Stimulated activated CD8-positive, alpha-beta memory T cell treated with anti-CD3 and anti-CD28 coated beads, Interleukin-15, amount 100 ng/mL, for 1 hour (primary cell): ENCODE measurements around the gene MLPH.

Experiments
- DNase-seq: peaks from one replicate; pipeline ENCODE4 v3.0.0-alpha.2; 2020; ENCODE audit warnings: low read depth

The MLPH gene

GRCh38 chr2:237542001-237542704 is 55.1 kb downstream of the MLPH start:
- DNase-seq = no peak

DNA sequence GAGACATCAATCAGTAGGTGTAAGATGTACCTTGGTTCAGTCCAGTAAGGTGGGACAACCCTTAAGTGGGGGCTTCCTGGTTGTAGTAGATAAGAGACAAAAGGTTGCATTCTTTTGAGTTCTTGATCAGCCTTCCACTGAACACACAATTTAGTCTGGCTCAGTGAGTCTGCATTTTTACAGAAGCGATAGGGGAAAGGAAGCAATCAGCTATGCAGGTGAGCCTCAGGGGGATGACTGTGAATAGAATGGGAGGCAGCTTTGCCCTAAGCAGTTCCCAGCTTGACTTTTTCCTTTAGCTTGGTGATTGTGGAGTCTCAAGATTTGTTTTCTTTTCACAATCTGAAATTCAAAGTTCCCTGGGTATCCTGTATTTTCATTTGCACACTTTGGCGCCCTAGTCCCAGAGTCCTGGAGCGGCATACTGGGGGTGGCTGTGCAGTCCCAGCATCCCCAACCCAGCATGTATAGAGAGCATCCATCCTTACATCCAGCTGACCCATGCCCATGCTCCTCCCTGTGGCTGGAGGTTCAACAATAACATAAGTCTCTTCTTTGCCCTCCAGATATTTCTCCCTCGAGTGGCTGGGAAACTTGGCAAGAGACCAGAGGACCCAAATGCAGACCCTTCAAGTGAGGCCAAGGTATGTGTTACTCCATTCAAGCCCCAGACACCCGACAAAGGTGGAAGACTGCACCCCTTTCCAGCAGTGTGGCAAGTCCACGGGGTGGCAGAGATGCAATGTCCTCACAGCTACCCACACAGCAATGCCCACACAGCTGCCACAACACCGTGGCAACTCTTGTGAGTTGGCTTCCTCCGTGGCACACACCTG is 59.2 kb downstream of the MLPH start:
- DNase-seq = no peak

- no peak for DNase-seq
Measured at GRCh38 chr2:237546876-237547395, 59.9 kb downstream of the MLPH start.

DNA sequence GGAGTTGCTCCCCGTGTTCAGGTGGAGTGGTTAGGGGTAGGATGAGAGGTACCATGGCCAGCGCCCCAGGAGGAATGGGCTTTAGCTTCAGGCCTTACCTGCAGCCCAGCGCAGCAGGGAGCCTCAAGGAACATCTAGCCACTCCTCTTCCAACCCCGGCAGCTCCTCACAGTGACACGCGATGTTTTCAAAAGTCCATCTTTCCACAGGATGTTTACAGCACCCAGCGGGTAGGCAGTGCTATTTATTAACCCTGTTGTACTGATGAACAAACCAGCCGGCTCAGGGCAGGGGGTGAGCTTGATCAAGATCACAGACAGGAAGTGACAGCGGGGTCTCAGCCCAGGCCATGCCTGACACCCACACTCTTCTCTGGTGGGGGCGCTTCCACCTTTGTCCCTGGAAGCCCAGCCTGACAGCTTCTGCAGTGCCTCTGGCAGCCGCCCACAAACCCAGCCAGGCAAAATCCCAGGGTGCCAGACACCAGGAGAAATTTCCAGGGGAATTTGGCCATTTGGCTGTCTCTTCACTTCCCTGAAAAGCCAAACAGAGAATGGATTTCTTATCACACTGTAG is 60.9 kb downstream of the MLPH start:
- DNase-seq = no peak

DNA sequence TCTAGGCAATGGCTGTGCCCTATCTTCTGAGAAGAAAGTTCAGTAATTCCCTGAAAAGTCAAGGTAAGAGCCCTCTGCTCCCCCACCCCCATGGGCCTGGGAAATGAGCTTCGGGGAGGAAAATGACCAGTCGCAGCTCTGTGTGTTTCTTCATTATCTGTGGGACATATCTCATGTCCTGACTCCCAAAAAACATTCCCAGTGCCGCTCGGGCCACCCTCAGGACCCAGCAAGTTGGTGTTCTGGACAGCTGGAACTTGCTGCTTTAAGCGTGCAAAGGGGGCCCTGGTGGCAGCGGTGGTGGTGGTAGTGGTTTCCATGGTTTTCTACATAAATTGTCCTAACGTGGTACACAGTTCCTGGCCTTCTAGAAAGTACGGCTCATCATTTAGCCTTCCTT is 62.2 kb downstream of the MLPH start:
- no peak for DNase-seq

- no peak for DNase-seq
Measured at GRCh38 chr2:237549643-237550415, 62.8 kb downstream of the MLPH start.

DNA sequence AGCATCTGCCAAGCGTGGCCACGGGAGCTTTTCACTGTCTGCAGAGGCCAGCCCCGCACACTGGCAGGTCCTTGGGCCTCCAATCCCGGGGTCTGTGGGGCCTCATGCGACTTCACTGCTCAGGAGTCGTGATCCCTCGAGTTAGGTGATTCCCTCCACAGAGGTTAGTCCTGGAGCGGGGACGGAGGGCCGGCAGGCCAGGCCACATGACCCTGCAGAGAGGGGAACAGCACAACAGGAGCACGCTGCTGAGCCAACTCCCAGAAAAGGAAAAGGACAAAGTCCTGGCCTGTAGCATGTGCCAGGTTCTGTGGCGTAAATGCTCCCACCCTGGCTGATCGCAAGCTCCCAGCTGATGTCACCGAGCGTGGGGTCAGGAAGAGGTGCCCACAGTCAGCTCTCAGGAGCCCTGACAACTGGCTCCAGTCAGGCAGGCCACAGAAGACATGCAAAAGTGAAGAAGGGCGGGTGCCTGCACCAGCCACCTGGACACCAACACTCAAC is 64.1 kb downstream of the MLPH start:
- DNase-seq = no peak

- no peak for DNase-seq
Measured at GRCh38 chr2:237552908-237553307, 65.9 kb downstream of the MLPH start.

DNA sequence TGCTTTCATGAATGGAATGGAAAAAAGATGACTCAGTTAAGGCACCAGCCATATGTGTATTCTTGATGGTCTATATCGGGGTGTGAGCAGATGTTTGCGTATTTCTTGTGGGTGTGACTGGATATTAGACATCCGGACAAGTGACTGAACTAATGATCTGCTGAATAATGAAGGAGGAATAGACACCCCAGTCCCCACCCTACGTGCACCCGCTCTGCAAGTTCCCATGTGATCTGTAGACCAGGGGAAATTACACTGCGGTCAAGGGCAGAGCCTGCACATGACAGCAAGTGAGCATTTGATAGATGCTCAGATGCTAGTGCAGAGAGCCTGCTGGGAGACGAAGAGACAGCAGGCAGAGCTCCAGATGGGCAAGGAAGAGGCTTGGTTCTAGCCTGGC is 66.9 kb downstream of the MLPH start:
- DNase-seq = no peak

DNA sequence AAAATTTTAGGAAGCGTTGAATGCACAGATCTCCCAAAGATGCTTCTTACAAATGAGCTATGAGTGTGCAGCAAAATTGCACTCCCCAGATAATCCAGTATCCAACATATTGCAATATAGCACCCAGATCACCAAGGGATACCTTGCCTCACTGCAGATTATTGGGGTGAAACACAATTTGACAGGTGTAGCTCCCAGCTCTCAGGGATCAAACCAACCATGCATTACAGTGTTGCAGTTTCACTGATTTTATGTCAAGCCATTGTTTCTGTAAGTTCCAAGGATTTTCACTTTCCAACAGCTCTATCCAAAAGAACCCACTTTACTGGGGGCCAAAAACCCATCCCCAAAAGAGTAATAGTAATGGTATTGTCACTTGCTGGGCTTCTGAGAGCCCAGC is 68.5 kb downstream of the MLPH start:
- no peak for DNase-seq

DNA sequence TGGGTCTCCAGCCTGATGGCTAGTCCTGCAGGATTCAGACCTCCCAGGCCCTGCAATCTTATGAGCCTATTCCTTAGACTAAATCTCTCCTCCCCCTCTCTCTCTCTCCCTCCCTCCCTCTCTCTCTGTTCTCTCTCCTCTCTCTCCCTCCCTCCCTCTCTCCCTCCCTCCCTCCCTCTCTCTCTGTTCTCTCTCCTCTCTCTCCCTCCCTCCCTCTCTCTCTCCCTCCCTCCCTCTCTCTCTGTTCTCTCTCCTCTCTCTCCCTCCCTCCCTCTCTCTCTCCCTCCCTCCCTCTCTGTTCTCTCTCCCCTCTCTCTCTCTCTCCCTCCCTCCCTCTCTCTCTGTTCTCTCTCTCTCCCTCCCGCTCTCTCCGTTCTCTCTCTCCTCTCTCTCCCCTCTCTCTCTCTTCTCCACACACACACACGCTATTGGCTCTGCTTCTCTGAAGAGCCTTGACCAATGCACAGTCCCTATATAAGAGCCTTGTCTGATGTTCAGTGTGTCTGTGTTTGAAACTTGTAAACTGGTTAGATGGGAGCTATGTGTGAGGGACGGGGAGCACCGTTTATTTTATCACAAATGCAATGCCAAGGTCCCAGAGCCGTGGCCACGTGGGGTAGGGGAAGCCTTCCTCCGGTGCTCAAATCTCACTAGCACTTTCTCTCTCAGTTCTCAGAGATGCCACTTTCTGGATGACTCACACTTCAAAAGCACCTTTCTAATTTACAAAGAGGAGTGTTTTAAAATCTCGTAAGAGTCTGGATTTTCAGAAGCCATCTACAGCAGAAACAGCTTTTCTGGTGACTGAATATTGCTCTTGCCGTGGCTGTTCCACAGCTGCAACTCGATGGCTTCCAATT is 70.0 kb downstream of the MLPH start:
- no peak for DNase-seq

GRCh38 chr2:237557633-237558015 is 70.6 kb downstream of the MLPH start:
- DNase-seq = no peak

DNA sequence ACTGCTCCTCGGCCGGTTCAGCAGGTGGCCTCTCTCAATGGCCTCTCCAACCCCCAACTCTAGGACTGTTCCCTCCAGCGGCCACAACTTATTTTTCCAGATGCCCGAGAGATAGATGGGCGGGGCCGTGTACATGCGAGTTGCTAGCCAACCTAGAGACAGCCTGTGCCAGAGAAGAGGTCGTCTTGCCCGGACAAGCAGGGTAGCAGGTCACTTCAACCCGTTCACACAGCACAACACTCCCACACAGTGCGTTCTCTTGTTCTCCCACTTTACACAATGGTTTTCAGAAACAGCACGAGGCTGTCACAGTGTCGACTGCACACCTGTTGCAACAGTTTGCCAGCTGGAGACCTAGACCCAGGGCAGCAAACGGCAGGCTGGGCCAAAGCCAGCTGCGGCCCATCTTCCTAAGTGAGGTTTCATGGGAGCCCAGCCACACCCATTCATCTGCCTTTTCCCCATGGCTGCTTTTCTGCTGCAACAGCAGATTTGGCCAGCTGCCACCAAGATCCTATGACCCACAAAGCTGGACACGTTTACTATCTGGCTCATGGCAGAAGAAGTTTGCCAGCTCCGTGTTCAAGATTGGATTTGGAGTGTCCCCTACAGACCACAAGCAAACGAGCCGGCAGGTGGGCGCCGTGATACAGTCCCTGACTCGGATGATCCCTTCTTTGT is 72.0 kb downstream of the MLPH start:
- DNase-seq = no peak

GRCh38 chr2:237561221-237561620 is 74.2 kb downstream of the MLPH start:
- DNase-seq = no peak

- no peak for DNase-seq
Measured at GRCh38 chr2:237563816-237564215, 76.8 kb downstream of the MLPH start.

DNA sequence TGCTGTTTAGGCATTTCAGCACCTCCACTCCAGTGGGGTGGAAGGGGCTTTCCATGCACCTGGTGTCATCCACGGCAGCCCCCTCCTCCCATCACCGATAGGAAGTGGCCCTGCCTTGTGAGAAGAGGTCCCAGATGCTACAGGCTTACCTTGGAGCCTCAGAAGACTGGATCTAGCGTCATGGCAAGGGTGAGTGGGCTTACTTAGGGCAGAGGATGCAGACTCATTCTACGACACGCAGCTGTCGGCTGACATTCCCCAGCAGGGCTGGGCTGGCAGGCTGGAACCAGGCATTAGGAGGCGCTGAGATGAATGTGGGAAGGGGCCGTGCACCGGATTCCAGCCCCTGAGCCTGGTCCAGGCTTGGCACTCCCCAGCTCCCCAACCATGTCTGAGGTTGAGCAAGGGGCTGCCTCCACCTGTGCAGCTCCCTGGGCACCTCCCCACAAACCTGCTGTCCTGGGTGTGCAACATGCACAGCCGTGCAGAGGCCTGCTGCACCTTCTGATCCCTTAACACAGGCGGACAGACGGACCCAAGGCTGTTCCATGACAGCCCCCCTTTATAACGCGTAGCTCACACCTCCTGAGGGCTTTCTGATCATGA is 77.6 kb downstream of the MLPH start:
- DNase-seq = no peak

- no peak for DNase-seq
Measured at GRCh38 chr2:237565974-237566373, 78.9 kb downstream of the MLPH start.

DNA sequence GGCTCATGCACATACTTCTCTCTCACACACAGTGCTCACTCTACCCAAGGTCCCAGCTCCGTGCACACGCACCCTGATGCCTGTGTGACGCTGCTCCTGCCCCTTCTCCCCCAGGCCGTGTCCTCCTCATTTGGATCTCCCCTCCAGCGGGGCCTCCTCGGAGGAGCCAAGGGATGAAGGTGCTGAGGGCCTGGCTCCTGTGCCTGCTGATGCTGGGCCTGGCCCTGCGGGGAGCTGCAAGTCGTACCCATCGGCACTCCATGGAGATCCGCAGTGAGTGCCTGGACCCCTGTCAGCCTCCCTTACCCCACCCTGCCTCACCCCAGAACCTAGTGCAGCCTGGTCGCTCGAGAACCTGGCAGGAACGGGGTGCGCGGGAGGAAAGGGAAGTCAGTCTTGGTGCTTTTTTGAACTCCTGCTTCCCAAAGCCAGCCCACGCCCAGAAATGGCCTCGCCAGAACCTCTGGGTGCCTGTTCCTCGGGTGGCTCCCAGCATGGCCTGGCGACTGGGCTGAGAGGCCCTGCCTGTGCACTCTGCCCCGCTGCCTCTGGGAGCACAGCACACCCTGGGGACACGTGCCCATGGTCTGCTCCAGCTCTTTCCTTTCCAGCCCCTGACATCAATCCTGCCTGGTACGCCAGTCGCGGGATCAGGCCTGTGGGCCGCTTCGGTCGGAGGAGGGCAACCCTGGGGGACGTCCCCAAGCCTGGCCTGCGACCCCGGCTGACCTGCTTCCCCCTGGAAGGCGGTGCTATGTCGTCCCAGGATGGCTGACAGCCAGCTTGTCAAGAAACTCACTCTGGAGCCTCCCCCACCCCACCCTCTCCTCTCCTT is 79.6 kb downstream of the MLPH start, which contains the start of gene PRLH:
Gene PRLH, plus strand, starts transcription at position 174 of the 835 bp plus-strand sequence. Its CDS starts 0 bp downstream, at position 174.
- no peak for DNase-seq
